Measurements from ENCODE around the gene LRRC37B.
"Not testable (repeated sequence)": the region's sequence is repeated elsewhere in the genome, so short reads cannot be mapped to it uniquely, and the experiment has no call there.

The LRRC37B gene

GRCh38 chr17:32006957-32007462, at the start of gene LRRC37B:
TSS of gene LRRC37B (plus strand) at chr17:32007383. CDS start at chr17:32021393, 14,010 bp downstream.
- peak; percentile 85 for DNase-seq (ENCODE audit: low spot score)

- not testable (repeated sequence) for DNase-seq (ENCODE audit: low spot score)
Measured at GRCh38 chr17:31964131-31964530, 43.1 kb upstream of the LRRC37B start.

GRCh38 chr17:31967648-31968047, 39.5 kb upstream of the LRRC37B start:
- no peak for DNase-seq (ENCODE audit: low spot score)

GRCh38 chr17:31970416-31970815, 36.8 kb upstream of the LRRC37B start:
- not testable (repeated sequence) for DNase-seq (ENCODE audit: low spot score)

GRCh38 chr17:31974269-31975071, 32.7 kb upstream of the LRRC37B start:
- DNase-seq (ENCODE audit: low spot score): not testable (repeated sequence)

GRCh38 chr17:31975391-31975790, 31.8 kb upstream of the LRRC37B start:
- not testable (repeated sequence) for DNase-seq (ENCODE audit: low spot score)

GRCh38 chr17:31991821-31992220, 15.4 kb upstream of the LRRC37B start:
- not testable (repeated sequence) for DNase-seq (ENCODE audit: low spot score)

- no peak for DNase-seq (ENCODE audit: low spot score)
Measured at GRCh38 chr17:31997005-31997404, 10.2 kb upstream of the LRRC37B start.

- DNase-seq (ENCODE audit: low spot score): peak; percentile 57
Measured at GRCh38 chr17:32007463-32008298, 498 bp downstream of the LRRC37B start.

- DNase-seq (ENCODE audit: low spot score): no peak
Measured at GRCh38 chr17:32009262-32009542, 2.0 kb downstream of the LRRC37B start.

GRCh38 chr17:32010114-32010513, 2.9 kb downstream of the LRRC37B start:
- DNase-seq (ENCODE audit: low spot score): no peak

- no peak for DNase-seq (ENCODE audit: low spot score)
Measured at GRCh38 chr17:32015245-32016013, 8.2 kb downstream of the LRRC37B start.

GRCh38 chr17:32016231-32016630, 9.0 kb downstream of the LRRC37B start:
- no peak for DNase-seq (ENCODE audit: low spot score)

GRCh38 chr17:32019228-32019627, 12.0 kb downstream of the LRRC37B start:
- DNase-seq (ENCODE audit: low spot score): no peak

GRCh38 chr17:32020943-32021614, 13.9 kb downstream of the LRRC37B start:
- no peak for DNase-seq (ENCODE audit: low spot score)

GRCh38 chr17:32021615-32021955, 14.4 kb downstream of the LRRC37B start:
- DNase-seq (ENCODE audit: low spot score): no peak

- not testable (repeated sequence) for DNase-seq (ENCODE audit: low spot score)
Measured at GRCh38 chr17:32022554-32022953, 15.4 kb downstream of the LRRC37B start.

GRCh38 chr17:32027271-32027670, 20.1 kb downstream of the LRRC37B start:
- DNase-seq (ENCODE audit: low spot score): not testable (repeated sequence)

GRCh38 chr17:32033223-32033622, 26.0 kb downstream of the LRRC37B start:
- DNase-seq (ENCODE audit: low spot score): no peak

- DNase-seq (ENCODE audit: low spot score): not testable (repeated sequence)
Measured at GRCh38 chr17:32033812-32034211, 26.6 kb downstream of the LRRC37B start.

GRCh38 chr17:32040246-32040645, 33.1 kb downstream of the LRRC37B start:
- DNase-seq (ENCODE audit: low spot score): not testable (repeated sequence)
